Activated naive CD4-positive, alpha-beta T cell (primary cell): Measurements from ENCODE around the gene OR5M3.

Experiments used
- DNase-seq, 4 experiments: peaks; one replicate each; lab custom pipeline; 2025; lab: John Stamatoyannopoulos, UW

The OR5M3 gene

GRCh38 chr11:56473252-56473651, at the start of gene OR5M3:
OR5M3 (minus strand) TSS chr11:56473352; CDS start chr11:56470497, 2,855 bp downstream.
- no peak for DNase-seq

GRCh38 chr11:56522008-56522407, 48.9 kb upstream of the OR5M3 start:
- DNase-seq = no peak

GRCh38 chr11:56513280-56513679, 40.1 kb upstream of the OR5M3 start:
- no peak for DNase-seq

- no peak for DNase-seq
Observed at GRCh38 chr11:56509439-56509838, 36.3 kb upstream of the OR5M3 start.

- no peak for DNase-seq
Observed at GRCh38 chr11:56497010-56497409, 23.9 kb upstream of the OR5M3 start.

- no peak for DNase-seq
Observed at GRCh38 chr11:56495117-56495516, 22.0 kb upstream of the OR5M3 start.

GRCh38 chr11:56491270-56491669, 18.1 kb upstream of the OR5M3 start, which contains the start of gene OR5M8:
OR5M8 (minus strand) TSS chr11:56491370; CDS start chr11:56491370, 0 bp downstream.
- no peak for DNase-seq

GRCh38 chr11:56486801-56487200, 13.6 kb upstream of the OR5M3 start:
- no peak for DNase-seq

GRCh38 chr11:56474729-56475235, 1.6 kb upstream of the OR5M3 start:
- no peak for DNase-seq

GRCh38 chr11:56457076-56457475, 16.1 kb downstream of the OR5M3 start:
- no peak for DNase-seq

- no peak for DNase-seq
Observed at GRCh38 chr11:56453521-56453920, 19.6 kb downstream of the OR5M3 start.
